ENCODE data around the gene C1QTNF6.

DNA sequence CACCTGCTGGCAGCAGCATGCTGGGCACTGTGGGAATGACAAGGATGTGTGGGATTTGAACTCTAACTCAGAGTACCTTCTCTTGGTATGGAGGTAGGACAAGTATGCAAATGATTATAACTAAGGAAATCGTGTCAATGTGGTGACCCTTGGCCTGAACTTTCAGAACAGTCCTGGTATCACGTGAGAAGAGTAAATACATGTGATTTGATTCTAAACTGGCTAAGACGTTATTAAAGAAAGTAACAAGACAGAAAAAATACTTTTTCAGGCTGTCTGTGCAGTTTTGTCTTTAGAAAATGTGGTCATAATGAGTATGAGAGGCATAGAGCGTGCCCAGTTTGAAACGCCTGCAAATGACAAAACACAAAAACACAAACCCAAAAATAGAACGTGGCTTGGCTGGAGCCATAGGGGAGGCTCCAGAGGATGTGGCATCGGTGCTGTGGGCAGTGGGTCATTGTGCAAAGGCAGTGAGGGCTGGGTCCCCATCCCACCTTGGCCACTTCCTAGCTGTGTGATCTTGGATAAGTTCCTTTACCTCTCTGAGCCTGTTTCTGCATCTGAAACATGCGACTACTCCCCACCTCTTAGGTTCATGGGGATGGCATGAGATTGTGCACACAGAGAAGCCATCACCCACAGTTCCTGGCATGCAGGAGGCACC is 19.9 kb downstream of the C1QTNF6 start:
- TF ChIP-seq, protein P1, sequence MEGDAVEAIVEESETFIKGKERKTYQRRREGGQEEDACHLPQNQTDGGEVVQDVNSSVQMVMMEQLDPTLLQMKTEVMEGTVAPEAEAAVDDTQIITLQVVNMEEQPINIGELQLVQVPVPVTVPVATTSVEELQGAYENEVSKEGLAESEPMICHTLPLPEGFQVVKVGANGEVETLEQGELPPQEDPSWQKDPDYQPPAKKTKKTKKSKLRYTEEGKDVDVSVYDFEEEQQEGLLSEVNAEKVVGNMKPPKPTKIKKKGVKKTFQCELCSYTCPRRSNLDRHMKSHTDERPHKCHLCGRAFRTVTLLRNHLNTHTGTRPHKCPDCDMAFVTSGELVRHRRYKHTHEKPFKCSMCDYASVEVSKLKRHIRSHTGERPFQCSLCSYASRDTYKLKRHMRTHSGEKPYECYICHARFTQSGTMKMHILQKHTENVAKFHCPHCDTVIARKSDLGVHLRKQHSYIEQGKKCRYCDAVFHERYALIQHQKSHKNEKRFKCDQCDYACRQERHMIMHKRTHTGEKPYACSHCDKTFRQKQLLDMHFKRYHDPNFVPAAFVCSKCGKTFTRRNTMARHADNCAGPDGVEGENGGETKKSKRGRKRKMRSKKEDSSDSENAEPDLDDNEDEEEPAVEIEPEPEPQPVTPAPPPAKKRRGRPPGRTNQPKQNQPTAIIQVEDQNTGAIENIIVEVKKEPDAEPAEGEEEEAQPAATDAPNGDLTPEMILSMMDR (conservative IDR thresholded peaks at IDR 0.05; ENCODE audit: low read length): no peak
- no peak for TF ChIP-seq EZH2phosphoT487 (IDR thresholded peaks at IDR 0.05; ENCODE audit: borderline replicate concordance)

Measured in Loucy (cell line).